Endothelial cell of hepatic sinusoid (primary cell): Measurements from ENCODE around the gene HOXD1.

Experiments used
- in situ Hi-C: cut with HindIII; loops from 2 replicates; pipeline ENCODE4 v1.10.0; 2017; ENCODE audit warnings: low sequenced_read_pairs

The HOXD1 gene

GRCh38 chr2:176187899-176188773 lies at the start of gene HOXD1:
Gene HOXD1 (plus strand): TSS chr2:176188668. CDS start chr2:176188802, 134 bp downstream.
- in situ Hi-C loops, result no loop called here

- in situ Hi-C loops, result loop anchor here (5.0 kb wide), 1 partner anchor 493 kb away; no protein-coding TSS in a partner anchor
Measured at GRCh38 chr2:176138923-176139660, 49.4 kb upstream of the HOXD1 start.

GRCh38 chr2:176139661-176140512 lies 48.6 kb upstream of the HOXD1 start:
- in situ Hi-C loops, result loop anchor here (5.0 kb wide), 1 partner anchor 492 kb away; no protein-coding TSS in a partner anchor

GRCh38 chr2:176140513-176141317 lies 47.8 kb upstream of the HOXD1 start:
- in situ Hi-C loops, result no loop called here

- in situ Hi-C loops, result no loop called here
Measured at GRCh38 chr2:176142281-176142680, 46.2 kb upstream of the HOXD1 start.

- in situ Hi-C loops, result loop anchor here (5.0 kb wide), 1 partner anchor 47 kb away; no protein-coding TSS in a partner anchor
Measured at GRCh38 chr2:176145085-176145969, 43.1 kb upstream of the HOXD1 start.

GRCh38 chr2:176146101-176146500 lies 42.4 kb upstream of the HOXD1 start:
- in situ Hi-C loops, result loop anchor here (5.0 kb wide), 1 partner anchor 46 kb away; no protein-coding TSS in a partner anchor

GRCh38 chr2:176146645-176147044 lies 41.8 kb upstream of the HOXD1 start:
- in situ Hi-C loops, result loop anchor here (5.0 kb wide), 1 partner anchor 46 kb away; no protein-coding TSS in a partner anchor

- in situ Hi-C loops, result loop anchor here (5.0 kb wide), 1 partner anchor 45 kb away; no protein-coding TSS in a partner anchor
Measured at GRCh38 chr2:176147210-176147799, 41.2 kb upstream of the HOXD1 start.

GRCh38 chr2:176147800-176148496 lies 40.5 kb upstream of the HOXD1 start:
- in situ Hi-C loops, result loop anchor here (5.0 kb wide), 1 partner anchor 44 kb away; no protein-coding TSS in a partner anchor

- in situ Hi-C loops, result loop anchor here (5.0 kb wide), 1 partner anchor 43 kb away; no protein-coding TSS in a partner anchor
Measured at GRCh38 chr2:176148751-176149421, 39.6 kb upstream of the HOXD1 start.

GRCh38 chr2:176149481-176149938 lies 39.0 kb upstream of the HOXD1 start:
- in situ Hi-C loops, result loop anchor here (5.0 kb wide), 1 partner anchor 43 kb away; no protein-coding TSS in a partner anchor

- in situ Hi-C loops, result loop anchor here (5.0 kb wide), 1 partner anchor 42 kb away; no protein-coding TSS in a partner anchor
Measured at GRCh38 chr2:176149939-176150583, 38.4 kb upstream of the HOXD1 start.

- in situ Hi-C loops, result no loop called here
Measured at GRCh38 chr2:176150584-176151441, 37.7 kb upstream of the HOXD1 start.
